RKO (cell line): ENCODE measurements around the gene ACOT8.
A peak's percentile ranks its signal among the peaks of the same experiment; 100 is the strongest.
"Not testable (repeated sequence)": the region's sequence is repeated elsewhere in the genome, so short reads cannot be mapped to it uniquely, and the experiment has no call there.

ENCODE experiments used
- DNase-seq: peaks from one replicate; pipeline ENCODE4 v3.0.0-alpha.2; 2016; ENCODE audit warnings: low spot score

ACOT8 gene

GRCh38 chr20:45852326-45852725 lies 4.9 kb downstream of the ACOT8 start:
- DNase-seq = no peak

GRCh38 chr20:45851501-45851900 lies 5.7 kb downstream of the ACOT8 start:
- no peak for DNase-seq

- no peak for DNase-seq
These were observed 6.3 kb downstream of the ACOT8 start for GRCh38 chr20:45850926-45851325.

- no peak for DNase-seq
These were observed 7.0 kb downstream of the ACOT8 start for GRCh38 chr20:45850238-45850637.

GRCh38 chr20:45848969-45849582 lies 8.1 kb downstream of the ACOT8 start:
- DNase-seq = no peak

GRCh38 chr20:45848421-45848820 lies 8.8 kb downstream of the ACOT8 start:
- no peak for DNase-seq

GRCh38 chr20:45845452-45845851 lies 11.7 kb downstream of the ACOT8 start:
- DNase-seq = no peak

- DNase-seq = no peak
These were observed 13.7 kb downstream of the ACOT8 start for GRCh38 chr20:45843506-45843905.

- no peak for DNase-seq
These were observed 14.9 kb downstream of the ACOT8 start for GRCh38 chr20:45842169-45842812.

GRCh38 chr20:45841407-45842129 lies 15.6 kb downstream of the ACOT8 start:
- no peak for DNase-seq

GRCh38 chr20:45840700-45841198 lies 16.4 kb downstream of the ACOT8 start:
- DNase-seq = no peak

GRCh38 chr20:45836841-45837240 lies 20.4 kb downstream of the ACOT8 start:
- DNase-seq = no peak

GRCh38 chr20:45835825-45836224 lies 21.4 kb downstream of the ACOT8 start:
- DNase-seq = no peak

- peak; percentile 45 for DNase-seq
These were observed 21.8 kb downstream of the ACOT8 start for GRCh38 chr20:45835329-45835765.

- DNase-seq = no peak
These were observed 22.4 kb downstream of the ACOT8 start for GRCh38 chr20:45834797-45835161.

- DNase-seq = peak; percentile 79
These were observed 23.1 kb downstream of the ACOT8 start for GRCh38 chr20:45833883-45834796.

GRCh38 chr20:45833030-45833882 lies 23.9 kb downstream of the ACOT8 start, which contains the start of gene SNX21:
Gene SNX21, plus strand, starts transcription at chr20:45833799. Its CDS starts 121 bp downstream, at chr20:45833920.
- DNase-seq = peak; percentile 93

- DNase-seq = no peak
These were observed 24.6 kb downstream of the ACOT8 start for GRCh38 chr20:45832619-45833018.

- DNase-seq = not testable (repeated sequence)
These were observed 27.5 kb downstream of the ACOT8 start for GRCh38 chr20:45829673-45830106.

- no peak for DNase-seq
These were observed 28.6 kb downstream of the ACOT8 start for GRCh38 chr20:45828589-45828988.

GRCh38 chr20:45827712-45828111 lies 29.5 kb downstream of the ACOT8 start:
- DNase-seq = no peak
